GM23338 (cell line): Measurements from ENCODE around the gene VAMP2. TPM values are rescaled to one million over a fixed set of nuclear protein-coding genes. Genes with fewer than 3 reads are reported as not detected.

Source experiments
- ATAC-seq: fragments of 200-7000 bp; cut with Tn5 transposase; 3 replicates; pipeline ENCODE4 v1.9.1; 2020
- DNase-seq: peaks from one replicate; pipeline ENCODE4 v3.0.0-alpha.2; 2015; ENCODE audit warnings: low spot score
- H2AFZ ChIP-seq: fragments of 200-600 bp; sonication (generic); 2 replicates; pipeline ENCODE4 v1.8.0; 2016; ENCODE audit warnings: antibody characterized with exemption, mild to moderate bottlenecking, moderate library complexity
- H3F3A ChIP-seq: fragments of 200-600 bp; sonication (generic); replicated peaks from 2 replicates; pipeline ENCODE4 v1.8.0; 2017; ENCODE audit warnings: antibody characterized with exemption, mixed run types, low read depth
- H3K27ac ChIP-seq: fragments of 200-600 bp; sonication (generic); 2 replicates; pipeline ENCODE4 v1.6.1; 2016; ENCODE audit warnings: low read depth
- H3K27me3 ChIP-seq: fragments of 200-600 bp; sonication (generic); 2 replicates; pipeline ENCODE4 v1.8.0; 2016; ENCODE audit warnings: mild to moderate bottlenecking, mixed run types, moderate library complexity; ENCODE audit not compliant: insufficient read depth
- H3K36me3 ChIP-seq: fragments of 200-600 bp; sonication (generic); 2 replicates; pipeline ENCODE4 v1.8.0; 2016; ENCODE audit warnings: mild to moderate bottlenecking; ENCODE audit not compliant: insufficient read depth
- H3K4me1 ChIP-seq: fragments of 200-600 bp; sonication (generic); 2 replicates; pipeline ENCODE4 v1.8.0; 2016; ENCODE audit warnings: mild to moderate bottlenecking, moderate library complexity; ENCODE audit not compliant: insufficient read depth
- H3K4me2 ChIP-seq: fragments of 200-600 bp; sonication (generic); 2 replicates; pipeline ENCODE4 v1.7.1; 2017; ENCODE audit warnings: mixed run types
- H3K4me3 ChIP-seq: fragments of 200-600 bp; sonication (generic); 2 replicates; pipeline ENCODE4 v1.6.1; 2016; ENCODE audit warnings: mixed run types
- H3K79me2 ChIP-seq: fragments of 200-600 bp; sonication (generic); replicated peaks from 2 replicates; pipeline ENCODE4 v1.8.0; 2017; ENCODE audit warnings: mild to moderate bottlenecking; ENCODE audit not compliant: insufficient read depth
- H3K9me2 ChIP-seq: fragments of 200-600 bp; sonication (generic); 2 replicates; pipeline ENCODE4 v1.8.0; 2017; ENCODE audit not compliant: insufficient read depth
- H4K20me1 ChIP-seq: fragments of 200-600 bp; sonication (generic); replicated peaks from 2 replicates; pipeline ENCODE4 v1.8.0; 2017; ENCODE audit warnings: mild to moderate bottlenecking; ENCODE audit not compliant: insufficient read depth
- H3K27ac Mint-ChIP-seq: 2 replicates; pipeline ENCODE4 v1.8.0; 2020; ENCODE audit warnings: inconsistent platforms, mild to moderate bottlenecking, moderate library complexity, mixed read lengths
- H3K27me3 Mint-ChIP-seq: 3 replicates; pipeline ENCODE4 v1.8.0; 2022; ENCODE audit warnings: low read depth, mild to moderate bottlenecking, moderate library complexity, mixed read lengths, inconsistent platforms; ENCODE audit not compliant: insufficient read depth, poor library complexity
- H3K36me3 Mint-ChIP-seq: 3 replicates; pipeline ENCODE4 v1.8.0; 2021; ENCODE audit warnings: low read depth, mild to moderate bottlenecking, inconsistent platforms, moderate library complexity, mixed read lengths
- H3K4me1 Mint-ChIP-seq: 3 replicates; pipeline ENCODE4 v1.8.0; 2020; ENCODE audit warnings: mild to moderate bottlenecking, inconsistent platforms, mixed read lengths
- H3K4me3 Mint-ChIP-seq: 3 replicates; pipeline ENCODE4 v1.8.0; 2021; ENCODE audit warnings: moderate library complexity, mild to moderate bottlenecking, inconsistent platforms, mixed read lengths
- H3K9me3 Mint-ChIP-seq: 3 replicates; pipeline ENCODE4 v1.8.0; 2020; ENCODE audit warnings: moderate library complexity, mild to moderate bottlenecking, inconsistent platforms, mixed read lengths
- CREB1 ChIP-seq: fragments of 250-450 bp; sonication (Bioruptor Pico); IDR thresholded peaks from 2 replicates; pipeline ENCODE4 v1.5.0; 2020; ENCODE audit warnings: low read depth, mild to moderate bottlenecking, moderate library complexity
- EZH2 ChIP-seq: fragments of 200-600 bp; sonication (generic); IDR thresholded peaks from one replicate; pipeline ENCODE4 v1.8.0; 2017; ENCODE audit warnings: antibody characterized with exemption, mild to moderate bottlenecking, low read depth; ENCODE audit not compliant: unreplicated experiment
- EZH2phosphoT487 ChIP-seq: fragments of 200-600 bp; sonication (generic); IDR thresholded peaks from one replicate; pipeline ENCODE4 v1.8.1; 2018; ENCODE audit warnings: antibody characterized with exemption; ENCODE audit not compliant: unreplicated experiment
- JUNB ChIP-seq: IDR thresholded peaks from one replicate; pipeline ENCODE4 v1.6.1; 2016; ENCODE audit warnings: antibody characterized with exemption; ENCODE audit not compliant: unreplicated experiment
- POLR2AphosphoS5 ChIP-seq: IDR thresholded peaks from 2 replicates; pipeline ENCODE4 v1.6.1; 2016; ENCODE audit warnings: antibody characterized with exemption, low read depth
- STAT1 ChIP-seq: IDR thresholded peaks from one replicate; pipeline ENCODE4 v1.6.1; 2016; ENCODE audit warnings: antibody characterized with exemption; ENCODE audit not compliant: unreplicated experiment
- ZNF114 ChIP-seq: fragments of 250-450 bp; sonication (Bioruptor Pico); IDR thresholded peaks from 2 replicates; pipeline ENCODE4 v1.5.0; 2020; ENCODE audit warnings: mild to moderate bottlenecking, moderate library complexity
- ZNF331 ChIP-seq: fragments of 250-450 bp; sonication (Bioruptor Pico); IDR thresholded peaks from 2 replicates; pipeline ENCODE4 v1.5.0; 2020; ENCODE audit warnings: low read depth, mild to moderate bottlenecking, moderate library complexity
- polyA plus RNA-seq: library from polyadenylated mRNA; unstranded; fragments of >200 nt; fragmentation: Nextera tagmentation; extraction: Ambion mirVana; gene quantifications from 2 replicates; pipeline ENCODE4 v1.2.1, GENCODE V29; 2016
- total RNA-seq: library from RNA; depleted of rRNA; stranded (reverse); fragments of >200 nt; shearing (Covaris generic); gene quantifications from 2 replicates; pipeline ENCODE4 v1.2.3, GENCODE V29; 2014
- TF ChIP-seq, protein P1 (sequence below), 2 experiments: fragments of 200-600 bp in 1 of 2; sonication (generic) in 1 of 2; conservative IDR thresholded peaks; 2 replicates each; pipeline versions ENCODE4 v1.5.1 to v1.6.1; 2016 to 2017; ENCODE audit warnings: antibody characterized with exemption in 2 of 2, low read depth in 2 of 2, mild to moderate bottlenecking in 2 of 2, moderate library complexity in 1 of 2
- TF ChIP-seq, protein P2 (sequence below): IDR thresholded peaks from one replicate; pipeline ENCODE4 v1.6.1; 2018; ENCODE audit warnings: antibody characterized with exemption; ENCODE audit not compliant: unreplicated experiment
- TF ChIP-seq, protein P3 (sequence below): fragments of 250-450 bp; sonication (Bioruptor Pico); IDR thresholded peaks from 2 replicates; pipeline ENCODE4 v1.5.0; 2020; ENCODE audit warnings: mild to moderate bottlenecking, moderate library complexity
- TF ChIP-seq, protein P4 (sequence below): IDR thresholded peaks from 2 replicates; pipeline ENCODE4 v1.6.1; 2016; ENCODE audit warnings: antibody characterized with exemption

VAMP2 gene
- total and polyA plus RNA-seq, 2 experiments from 2014 or later = 6.9 to 32.3 TPM

DNA sequence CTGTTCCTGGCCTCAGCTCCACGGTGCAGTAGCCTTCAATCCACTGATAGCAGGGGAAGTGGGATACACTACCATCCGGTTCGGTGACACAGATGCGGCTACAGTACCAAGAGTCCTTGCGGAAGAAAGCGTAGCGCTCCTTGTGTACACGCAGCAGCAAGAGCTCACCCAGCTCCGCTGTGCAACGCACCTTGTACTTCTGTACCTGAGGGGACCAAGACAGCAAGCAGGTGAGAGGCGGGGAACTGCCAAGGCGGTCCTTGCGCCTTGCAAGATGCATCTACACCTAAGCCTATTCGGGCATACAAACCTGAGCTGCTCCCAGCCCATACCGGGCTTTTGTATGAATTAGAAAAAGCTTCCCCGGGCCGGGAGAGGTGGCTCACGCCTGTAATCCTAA is 46.0 kb downstream of the VAMP2 start:
- H3K27me3 Mint-ChIP-seq = peaks cover 74% of the 10 kb centered on the region
- H3K4me1 ChIP-seq = peaks cover 7% of the 10 kb centered on the region; the same call in 1 of the 2 replicates
- no peaks in the 10 kb centered on the region for H3K9me2 ChIP-seq
- peak overlapping the region; percentile 7; the same call in 2 of the 3 replicates for H3K4me3 Mint-ChIP-seq
- peak overlapping the region; percentile 66 for H3K4me3 ChIP-seq
- H3K9me3 Mint-ChIP-seq = peaks cover 17% of the 10 kb centered on the region
- H3K27me3 ChIP-seq = peaks cover 69% of the 10 kb centered on the region
- no peaks in the 10 kb centered on the region for H4K20me1 ChIP-seq
- no peak for TF ChIP-seq EZH2
- TF ChIP-seq, protein P1, sequence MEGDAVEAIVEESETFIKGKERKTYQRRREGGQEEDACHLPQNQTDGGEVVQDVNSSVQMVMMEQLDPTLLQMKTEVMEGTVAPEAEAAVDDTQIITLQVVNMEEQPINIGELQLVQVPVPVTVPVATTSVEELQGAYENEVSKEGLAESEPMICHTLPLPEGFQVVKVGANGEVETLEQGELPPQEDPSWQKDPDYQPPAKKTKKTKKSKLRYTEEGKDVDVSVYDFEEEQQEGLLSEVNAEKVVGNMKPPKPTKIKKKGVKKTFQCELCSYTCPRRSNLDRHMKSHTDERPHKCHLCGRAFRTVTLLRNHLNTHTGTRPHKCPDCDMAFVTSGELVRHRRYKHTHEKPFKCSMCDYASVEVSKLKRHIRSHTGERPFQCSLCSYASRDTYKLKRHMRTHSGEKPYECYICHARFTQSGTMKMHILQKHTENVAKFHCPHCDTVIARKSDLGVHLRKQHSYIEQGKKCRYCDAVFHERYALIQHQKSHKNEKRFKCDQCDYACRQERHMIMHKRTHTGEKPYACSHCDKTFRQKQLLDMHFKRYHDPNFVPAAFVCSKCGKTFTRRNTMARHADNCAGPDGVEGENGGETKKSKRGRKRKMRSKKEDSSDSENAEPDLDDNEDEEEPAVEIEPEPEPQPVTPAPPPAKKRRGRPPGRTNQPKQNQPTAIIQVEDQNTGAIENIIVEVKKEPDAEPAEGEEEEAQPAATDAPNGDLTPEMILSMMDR (conservative IDR thresholded peaks at IDR 0.05; ENCODE audit: low read depth in 2 of 2) = no peak
- TF ChIP-seq STAT1 = no peak
- TF ChIP-seq ZNF331 (CRISPR knock-in tag) = no peak
- TF ChIP-seq, protein P2, sequence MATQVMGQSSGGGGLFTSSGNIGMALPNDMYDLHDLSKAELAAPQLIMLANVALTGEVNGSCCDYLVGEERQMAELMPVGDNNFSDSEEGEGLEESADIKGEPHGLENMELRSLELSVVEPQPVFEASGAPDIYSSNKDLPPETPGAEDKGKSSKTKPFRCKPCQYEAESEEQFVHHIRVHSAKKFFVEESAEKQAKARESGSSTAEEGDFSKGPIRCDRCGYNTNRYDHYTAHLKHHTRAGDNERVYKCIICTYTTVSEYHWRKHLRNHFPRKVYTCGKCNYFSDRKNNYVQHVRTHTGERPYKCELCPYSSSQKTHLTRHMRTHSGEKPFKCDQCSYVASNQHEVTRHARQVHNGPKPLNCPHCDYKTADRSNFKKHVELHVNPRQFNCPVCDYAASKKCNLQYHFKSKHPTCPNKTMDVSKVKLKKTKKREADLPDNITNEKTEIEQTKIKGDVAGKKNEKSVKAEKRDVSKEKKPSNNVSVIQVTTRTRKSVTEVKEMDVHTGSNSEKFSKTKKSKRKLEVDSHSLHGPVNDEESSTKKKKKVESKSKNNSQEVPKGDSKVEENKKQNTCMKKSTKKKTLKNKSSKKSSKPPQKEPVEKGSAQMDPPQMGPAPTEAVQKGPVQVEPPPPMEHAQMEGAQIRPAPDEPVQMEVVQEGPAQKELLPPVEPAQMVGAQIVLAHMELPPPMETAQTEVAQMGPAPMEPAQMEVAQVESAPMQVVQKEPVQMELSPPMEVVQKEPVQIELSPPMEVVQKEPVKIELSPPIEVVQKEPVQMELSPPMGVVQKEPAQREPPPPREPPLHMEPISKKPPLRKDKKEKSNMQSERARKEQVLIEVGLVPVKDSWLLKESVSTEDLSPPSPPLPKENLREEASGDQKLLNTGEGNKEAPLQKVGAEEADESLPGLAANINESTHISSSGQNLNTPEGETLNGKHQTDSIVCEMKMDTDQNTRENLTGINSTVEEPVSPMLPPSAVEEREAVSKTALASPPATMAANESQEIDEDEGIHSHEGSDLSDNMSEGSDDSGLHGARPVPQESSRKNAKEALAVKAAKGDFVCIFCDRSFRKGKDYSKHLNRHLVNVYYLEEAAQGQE = no peak
- no peak for TF ChIP-seq ZNF114
- TF ChIP-seq, protein P3, sequence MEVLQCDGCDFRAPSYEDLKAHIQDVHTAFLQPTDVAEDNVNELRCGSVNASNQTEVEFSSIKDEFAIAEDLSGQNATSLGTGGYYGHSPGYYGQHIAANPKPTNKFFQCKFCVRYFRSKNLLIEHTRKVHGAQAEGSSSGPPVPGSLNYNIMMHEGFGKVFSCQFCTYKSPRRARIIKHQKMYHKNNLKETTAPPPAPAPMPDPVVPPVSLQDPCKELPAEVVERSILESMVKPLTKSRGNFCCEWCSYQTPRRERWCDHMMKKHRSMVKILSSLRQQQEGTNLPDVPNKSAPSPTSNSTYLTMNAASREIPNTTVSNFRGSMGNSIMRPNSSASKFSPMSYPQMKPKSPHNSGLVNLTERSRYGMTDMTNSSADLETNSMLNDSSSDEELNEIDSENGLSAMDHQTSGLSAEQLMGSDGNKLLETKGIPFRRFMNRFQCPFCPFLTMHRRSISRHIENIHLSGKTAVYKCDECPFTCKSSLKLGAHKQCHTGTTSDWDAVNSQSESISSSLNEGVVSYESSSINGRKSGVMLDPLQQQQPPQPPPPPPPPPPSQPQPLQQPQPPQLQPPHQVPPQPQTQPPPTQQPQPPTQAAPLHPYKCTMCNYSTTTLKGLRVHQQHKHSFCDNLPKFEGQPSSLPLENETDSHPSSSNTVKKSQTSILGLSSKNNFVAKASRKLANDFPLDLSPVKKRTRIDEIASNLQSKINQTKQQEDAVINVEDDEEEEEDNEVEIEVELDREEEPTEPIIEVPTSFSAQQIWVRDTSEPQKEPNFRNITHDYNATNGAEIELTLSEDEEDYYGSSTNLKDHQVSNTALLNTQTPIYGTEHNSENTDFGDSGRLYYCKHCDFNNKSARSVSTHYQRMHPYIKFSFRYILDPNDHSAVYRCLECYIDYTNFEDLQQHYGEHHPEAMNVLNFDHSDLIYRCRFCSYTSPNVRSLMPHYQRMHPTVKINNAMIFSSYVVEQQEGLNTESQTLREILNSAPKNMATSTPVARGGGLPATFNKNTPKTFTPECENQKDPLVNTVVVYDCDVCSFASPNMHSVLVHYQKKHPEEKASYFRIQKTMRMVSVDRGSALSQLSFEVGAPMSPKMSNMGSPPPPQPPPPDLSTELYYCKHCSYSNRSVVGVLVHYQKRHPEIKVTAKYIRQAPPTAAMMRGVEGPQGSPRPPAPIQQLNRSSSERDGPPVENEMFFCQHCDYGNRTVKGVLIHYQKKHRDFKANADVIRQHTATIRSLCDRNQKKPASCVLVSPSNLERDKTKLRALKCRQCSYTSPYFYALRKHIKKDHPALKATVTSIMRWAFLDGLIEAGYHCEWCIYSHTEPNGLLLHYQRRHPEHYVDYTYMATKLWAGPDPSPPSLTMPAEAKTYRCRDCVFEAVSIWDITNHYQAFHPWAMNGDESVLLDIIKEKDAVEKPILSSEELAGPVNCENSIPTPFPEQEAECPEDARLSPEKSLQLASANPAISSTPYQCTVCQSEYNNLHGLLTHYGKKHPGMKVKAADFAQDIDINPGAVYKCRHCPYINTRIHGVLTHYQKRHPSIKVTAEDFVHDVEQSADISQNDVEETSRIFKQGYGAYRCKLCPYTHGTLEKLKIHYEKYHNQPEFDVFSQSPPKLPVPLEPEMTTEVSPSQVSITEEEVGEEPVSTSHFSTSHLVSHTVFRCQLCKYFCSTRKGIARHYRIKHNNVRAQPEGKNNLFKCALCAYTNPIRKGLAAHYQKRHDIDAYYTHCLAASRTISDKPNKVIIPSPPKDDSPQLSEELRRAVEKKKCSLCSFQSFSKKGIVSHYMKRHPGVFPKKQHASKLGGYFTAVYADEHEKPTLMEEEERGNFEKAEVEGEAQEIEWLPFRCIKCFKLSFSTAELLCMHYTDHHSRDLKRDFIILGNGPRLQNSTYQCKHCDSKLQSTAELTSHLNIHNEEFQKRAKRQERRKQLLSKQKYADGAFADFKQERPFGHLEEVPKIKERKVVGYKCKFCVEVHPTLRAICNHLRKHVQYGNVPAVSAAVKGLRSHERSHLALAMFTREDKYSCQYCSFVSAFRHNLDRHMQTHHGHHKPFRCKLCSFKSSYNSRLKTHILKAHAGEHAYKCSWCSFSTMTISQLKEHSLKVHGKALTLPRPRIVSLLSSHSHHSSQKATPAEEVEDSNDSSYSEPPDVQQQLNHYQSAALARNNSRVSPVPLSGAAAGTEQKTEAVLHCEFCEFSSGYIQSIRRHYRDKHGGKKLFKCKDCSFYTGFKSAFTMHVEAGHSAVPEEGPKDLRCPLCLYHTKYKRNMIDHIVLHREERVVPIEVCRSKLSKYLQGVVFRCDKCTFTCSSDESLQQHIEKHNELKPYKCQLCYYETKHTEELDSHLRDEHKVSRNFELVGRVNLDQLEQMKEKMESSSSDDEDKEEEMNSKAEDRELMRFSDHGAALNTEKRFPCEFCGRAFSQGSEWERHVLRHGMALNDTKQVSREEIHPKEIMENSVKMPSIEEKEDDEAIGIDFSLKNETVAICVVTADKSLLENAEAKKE (CRISPR knock-in tag) = no peak
- TF ChIP-seq JUNB = no peak
- no peak for TF ChIP-seq EZH2phosphoT487
- no peak for TF ChIP-seq POLR2AphosphoS5
- TF ChIP-seq, protein P4, sequence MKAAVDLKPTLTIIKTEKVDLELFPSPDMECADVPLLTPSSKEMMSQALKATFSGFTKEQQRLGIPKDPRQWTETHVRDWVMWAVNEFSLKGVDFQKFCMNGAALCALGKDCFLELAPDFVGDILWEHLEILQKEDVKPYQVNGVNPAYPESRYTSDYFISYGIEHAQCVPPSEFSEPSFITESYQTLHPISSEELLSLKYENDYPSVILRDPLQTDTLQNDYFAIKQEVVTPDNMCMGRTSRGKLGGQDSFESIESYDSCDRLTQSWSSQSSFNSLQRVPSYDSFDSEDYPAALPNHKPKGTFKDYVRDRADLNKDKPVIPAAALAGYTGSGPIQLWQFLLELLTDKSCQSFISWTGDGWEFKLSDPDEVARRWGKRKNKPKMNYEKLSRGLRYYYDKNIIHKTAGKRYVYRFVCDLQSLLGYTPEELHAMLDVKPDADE = no peak
- no peak for TF ChIP-seq CREB1 (CRISPR knock-in tag)
- H3K27ac ChIP-seq = no peak overlapping the region
- H3F3A ChIP-seq = 0 out of 2 replicates have a peak, but pooled peaks cover 4% of the 10 kb centered on the region
- H3K36me3 ChIP-seq = no peaks in the 10 kb centered on the region
- no peak overlapping the region for H3K27ac Mint-ChIP-seq
- DNase-seq = no peak
- H2AFZ ChIP-seq = no peak overlapping the region; the same call in 1 of the 2 replicates
- no peak for ATAC-seq
- H3K4me2 ChIP-seq = no peak overlapping the region
- H3K4me1 Mint-ChIP-seq = peaks cover 4% of the 10 kb centered on the region; the same call in 2 of the 3 replicates
- H3K79me2 ChIP-seq = no peaks in the 10 kb centered on the region
- H3K36me3 Mint-ChIP-seq = peaks cover 13% of the 10 kb centered on the region
